KMS-11 (cell line): ENCODE results near the gene BCS1L.

Experiments used
- H2AFZ ChIP-seq: fragments of 200-600 bp; sonication (generic); 2 replicates; pipeline ENCODE4 v1.6.1; 2016; ENCODE audit warnings: antibody characterized with exemption, mixed run types, low read depth
- H3K27ac ChIP-seq: fragments of 200-600 bp; sonication (generic); 2 replicates; pipeline ENCODE4 v1.6.1; 2016; ENCODE audit warnings: mild to moderate bottlenecking, mixed run types
- H3K27me3 ChIP-seq: fragments of 200-600 bp; sonication (generic); 2 replicates; pipeline ENCODE4 v1.6.1; 2017; ENCODE audit warnings: mild to moderate bottlenecking, low read depth, mixed run types, moderate library complexity; ENCODE audit not compliant: insufficient read depth
- H3K36me3 ChIP-seq: fragments of 200-600 bp; sonication (generic); 2 replicates; pipeline ENCODE4 v1.6.1; 2017; ENCODE audit warnings: mild to moderate bottlenecking, mixed run types; ENCODE audit not compliant: insufficient read depth
- H3K4me1 ChIP-seq: fragments of 200-600 bp; sonication (generic); 2 replicates; pipeline ENCODE4 v1.6.1; 2016; ENCODE audit warnings: mild to moderate bottlenecking, low read depth, mixed run types; ENCODE audit not compliant: poor library complexity, severe bottlenecking
- H3K4me2 ChIP-seq: fragments of 200-600 bp; sonication (generic); 2 replicates; pipeline ENCODE4 v1.7.0; 2016; ENCODE audit warnings: mild to moderate bottlenecking, mixed run types
- H3K4me3 ChIP-seq: fragments of 200-600 bp; sonication (generic); IDR thresholded peaks from 2 replicates; pipeline ENCODE4 v1.6.1; 2017; ENCODE audit warnings: low read depth, low read length, mixed read lengths; ENCODE audit not compliant: insufficient read depth
- H3K79me2 ChIP-seq: fragments of 200-600 bp; sonication (generic); 2 replicates; pipeline ENCODE4 v1.6.1; 2016; ENCODE audit warnings: low read depth, mixed run types; ENCODE audit not compliant: insufficient read depth
- H3K9ac ChIP-seq: fragments of 200-600 bp; sonication (generic); 2 replicates; pipeline ENCODE4 v1.6.1; 2016; ENCODE audit warnings: mild to moderate bottlenecking, mixed run types
- H4K20me1 ChIP-seq: fragments of 200-600 bp; sonication (generic); 2 replicates; pipeline ENCODE4 v1.6.1; 2016; ENCODE audit warnings: mild to moderate bottlenecking, mixed run types; ENCODE audit not compliant: insufficient read depth
- TF ChIP-seq, protein P1 (sequence below): fragments of 200-600 bp; sonication (generic); conservative IDR thresholded peaks from 2 replicates; pipeline ENCODE4 v1.6.1; 2017; ENCODE audit warnings: low read depth, mild to moderate bottlenecking, antibody characterized with exemption, low read length, moderate library complexity, mixed read lengths

Gene BCS1L

DNA sequence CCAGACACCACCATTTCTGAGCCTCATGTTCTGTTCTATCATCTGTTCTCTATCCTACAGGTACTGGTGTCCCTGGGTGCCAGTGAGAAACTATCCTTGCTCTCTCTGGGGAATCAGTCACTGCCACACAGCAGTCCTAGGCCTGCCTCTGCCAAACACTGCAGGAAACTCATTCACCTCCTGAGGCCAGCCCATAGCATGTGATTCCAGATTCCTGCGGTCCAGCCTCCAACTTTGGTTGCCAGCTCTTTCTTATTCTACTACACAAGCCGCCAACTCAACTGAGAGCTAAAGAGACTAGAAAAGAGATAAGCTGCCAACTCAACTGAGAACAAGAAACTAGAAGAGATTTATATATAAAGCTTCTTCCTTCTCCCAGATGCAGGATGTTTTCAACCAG is 42.3 kb downstream of the BCS1L start:
- H3K9ac ChIP-seq, result no peak overlapping the region
- H3K27ac ChIP-seq, result no peak overlapping the region
- H3K27me3 ChIP-seq, result no peaks in the 10 kb centered on the region
- H3K4me1 ChIP-seq, result peaks cover 2% of the 10 kb centered on the region
- H2AFZ ChIP-seq, result no peak overlapping the region
- TF ChIP-seq, protein P1, sequence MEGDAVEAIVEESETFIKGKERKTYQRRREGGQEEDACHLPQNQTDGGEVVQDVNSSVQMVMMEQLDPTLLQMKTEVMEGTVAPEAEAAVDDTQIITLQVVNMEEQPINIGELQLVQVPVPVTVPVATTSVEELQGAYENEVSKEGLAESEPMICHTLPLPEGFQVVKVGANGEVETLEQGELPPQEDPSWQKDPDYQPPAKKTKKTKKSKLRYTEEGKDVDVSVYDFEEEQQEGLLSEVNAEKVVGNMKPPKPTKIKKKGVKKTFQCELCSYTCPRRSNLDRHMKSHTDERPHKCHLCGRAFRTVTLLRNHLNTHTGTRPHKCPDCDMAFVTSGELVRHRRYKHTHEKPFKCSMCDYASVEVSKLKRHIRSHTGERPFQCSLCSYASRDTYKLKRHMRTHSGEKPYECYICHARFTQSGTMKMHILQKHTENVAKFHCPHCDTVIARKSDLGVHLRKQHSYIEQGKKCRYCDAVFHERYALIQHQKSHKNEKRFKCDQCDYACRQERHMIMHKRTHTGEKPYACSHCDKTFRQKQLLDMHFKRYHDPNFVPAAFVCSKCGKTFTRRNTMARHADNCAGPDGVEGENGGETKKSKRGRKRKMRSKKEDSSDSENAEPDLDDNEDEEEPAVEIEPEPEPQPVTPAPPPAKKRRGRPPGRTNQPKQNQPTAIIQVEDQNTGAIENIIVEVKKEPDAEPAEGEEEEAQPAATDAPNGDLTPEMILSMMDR, result no peak
- H4K20me1 ChIP-seq, result no peaks in the 10 kb centered on the region
- no peak overlapping the region for H3K4me3 ChIP-seq
- no peak overlapping the region for H3K4me2 ChIP-seq
- H3K79me2 ChIP-seq, result no peaks in the 10 kb centered on the region
- H3K36me3 ChIP-seq, result no peaks in the 10 kb centered on the region

DNA sequence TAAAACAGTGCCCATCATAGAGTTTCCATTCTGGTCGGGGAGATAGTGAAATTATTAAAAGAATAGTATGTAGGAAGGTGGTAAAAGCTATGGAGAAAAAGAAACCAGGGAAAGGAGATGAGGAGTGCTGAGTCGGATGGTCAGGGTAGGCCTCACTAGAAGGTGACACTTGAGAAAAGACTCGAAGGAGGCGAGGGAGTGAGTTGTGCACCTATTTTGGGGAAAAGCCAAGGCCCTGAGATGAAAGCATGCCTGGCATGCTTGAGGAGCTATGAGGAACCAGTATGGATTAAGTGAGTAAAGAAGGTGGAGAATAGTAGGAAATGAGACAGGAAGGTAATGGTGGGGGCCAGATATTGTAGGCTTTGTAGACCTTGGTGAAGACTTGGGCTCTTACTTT is 43.9 kb downstream of the BCS1L start:
- Histone ChIP-seq H3K4me3 (no peak overlapping the region), H2AFZ (no peak overlapping the region), H3K4me2 (no peak overlapping the region), H3K27me3 (no peaks in the 10 kb centered on the region), H3K27ac (no peak overlapping the region), H3K4me1 (peaks cover 18% of the 10 kb centered on the region), H3K36me3 (no peaks in the 10 kb centered on the region), H4K20me1 (no peaks in the 10 kb centered on the region), H3K79me2 (no peaks in the 10 kb centered on the region), H3K9ac (no peak overlapping the region)
- TF ChIP-seq, protein P1, result no peak

DNA sequence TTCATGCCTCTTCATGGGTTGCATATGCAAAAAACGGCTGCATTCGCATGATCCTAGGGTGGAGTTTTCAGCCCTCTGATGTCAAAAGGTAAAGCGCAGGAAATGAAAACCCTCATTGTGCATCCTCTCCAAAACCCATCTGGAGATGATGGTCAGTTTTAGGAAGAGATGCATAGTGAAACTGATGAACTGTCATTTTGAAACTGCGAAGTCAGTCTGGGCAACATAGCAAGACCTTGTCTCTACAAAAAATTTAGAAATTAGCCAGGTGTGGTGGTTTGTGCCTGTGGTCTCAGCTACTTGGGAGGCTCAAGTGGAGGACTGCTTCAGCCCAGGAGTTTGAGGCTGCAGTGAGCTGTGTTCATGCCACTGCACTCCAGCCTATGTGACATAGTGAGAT is 48.6 kb downstream of the BCS1L start:
- Histone ChIP-seq H3K27ac (peak overlapping the region; percentile 38; the same call in 1 of the 2 replicates), H3K79me2 (peaks cover 20% of the 10 kb centered on the region), H4K20me1 (no peaks in the 10 kb centered on the region), H3K4me2 (peak overlapping the region; percentile 41; the same call in 1 of the 2 replicates), H3K4me1 (peaks cover 48% of the 10 kb centered on the region), H3K27me3 (no peaks in the 10 kb centered on the region), H3K4me3 (no peak overlapping the region), H3K36me3 (no peaks in the 10 kb centered on the region), H3K9ac (no peak overlapping the region), H2AFZ (no peak overlapping the region)
- TF ChIP-seq, protein P1, result no peak

DNA sequence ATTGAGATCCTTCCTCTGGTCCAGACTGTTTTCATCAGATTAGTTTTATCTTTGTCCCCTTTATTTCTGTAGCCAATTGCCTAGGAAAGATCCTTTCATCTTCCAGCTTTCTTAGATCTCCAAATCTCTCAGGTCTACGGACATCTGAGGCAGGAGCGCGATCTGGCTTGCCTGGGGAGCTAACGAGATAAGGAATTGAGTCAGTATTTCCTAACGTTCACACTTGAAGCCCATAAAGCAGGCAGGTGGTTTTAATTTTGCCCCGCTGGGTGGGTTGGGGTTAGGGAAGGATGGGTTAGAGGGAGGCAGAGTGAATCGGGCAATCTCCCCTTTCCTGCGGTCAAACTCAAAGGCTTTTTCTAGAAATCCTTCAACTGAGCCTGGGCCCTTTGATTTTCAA is 50.4 kb downstream of the BCS1L start:
- no peaks in the 10 kb centered on the region for H3K36me3 ChIP-seq
- no peak overlapping the region for H3K4me3 ChIP-seq
- peaks cover 31% of the 10 kb centered on the region for H3K79me2 ChIP-seq
- no peaks in the 10 kb centered on the region for H4K20me1 ChIP-seq
- H3K27me3 ChIP-seq, result no peaks in the 10 kb centered on the region
- H3K4me2 ChIP-seq, result peak overlapping the region; percentile 47; the same call in 1 of the 2 replicates
- peaks cover 48% of the 10 kb centered on the region for H3K4me1 ChIP-seq
- no peak overlapping the region for H2AFZ ChIP-seq
- H3K27ac ChIP-seq, result no peak overlapping the region
- TF ChIP-seq, protein P1, result no peak
- H3K9ac ChIP-seq, result no peak overlapping the region
